ENCODE data around the gene PPFIBP2.

DNA sequence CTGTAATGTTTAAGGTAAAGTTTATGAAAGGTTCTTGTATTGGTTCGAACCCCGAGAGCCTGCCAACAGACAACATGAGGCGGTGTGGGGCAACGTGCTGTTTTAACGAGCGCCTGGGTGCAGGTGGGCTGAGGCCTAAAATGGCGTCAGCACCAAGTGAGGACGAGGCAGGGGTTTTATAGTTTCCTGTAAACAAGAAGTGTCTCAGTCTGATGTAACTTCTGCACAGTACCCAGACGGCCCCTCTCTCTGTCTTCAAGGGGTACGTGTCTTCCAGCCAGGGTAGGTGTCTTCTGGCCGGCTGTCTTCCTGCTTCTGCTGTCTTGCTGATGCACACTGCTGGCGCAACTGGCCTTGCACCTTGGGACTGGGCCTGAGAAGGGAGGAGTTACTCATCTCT lies 2.7 kb downstream of the PPFIBP2 start:
- no peak for TF ChIP-seq POLR2A (IDR thresholded peaks at IDR 0.05; ENCODE audit: low read depth, low read length)
- no peak for TF ChIP-seq BHLHE40 (IDR thresholded peaks at IDR 0.05; ENCODE audit: borderline replicate concordance in 1 of 2, low read depth in 2 of 2, low read length in 1 of 2)
- TF ChIP-seq MYC (IDR thresholded peaks at IDR 0.05; ENCODE audit: insufficient read depth, insufficient read length, insufficient replicate concordance, low read length, severe bottlenecking), result no peak
- no peak for TF ChIP-seq ELK1 (IDR thresholded peaks at IDR 0.05; ENCODE audit: low read depth, low read length)
- TF ChIP-seq EP300 (IDR thresholded peaks at IDR 0.05; ENCODE audit: borderline replicate concordance in 1 of 2, control insufficient read depth in 1 of 2, low read depth in 2 of 2, low read length in 2 of 2), result no peak
- no peak for TF ChIP-seq JUND (IDR thresholded peaks at IDR 0.05; ENCODE audit: low read depth, low read length)
- TF ChIP-seq FOXM1 (IDR thresholded peaks at IDR 0.05; ENCODE audit: low read depth, low read length), result no peak
- TF ChIP-seq RFX5 (IDR thresholded peaks at IDR 0.05; ENCODE audit: low read depth, low read length), result no peak
- TF ChIP-seq SKIL (IDR thresholded peaks at IDR 0.05; ENCODE audit: low read depth, poor library complexity, severe bottlenecking), result no peak
- TF ChIP-seq, protein P1, sequence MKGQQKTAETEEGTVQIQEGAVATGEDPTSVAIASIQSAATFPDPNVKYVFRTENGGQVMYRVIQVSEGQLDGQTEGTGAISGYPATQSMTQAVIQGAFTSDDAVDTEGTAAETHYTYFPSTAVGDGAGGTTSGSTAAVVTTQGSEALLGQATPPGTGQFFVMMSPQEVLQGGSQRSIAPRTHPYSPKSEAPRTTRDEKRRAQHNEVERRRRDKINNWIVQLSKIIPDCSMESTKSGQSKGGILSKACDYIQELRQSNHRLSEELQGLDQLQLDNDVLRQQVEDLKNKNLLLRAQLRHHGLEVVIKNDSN (IDR thresholded peaks at IDR 0.05; ENCODE audit: borderline replicate concordance, extremely low read length, insufficient read depth, low read depth, low read length), result no peak
- TF ChIP-seq NR2C2 (IDR thresholded peaks at IDR 0.05; ENCODE audit: borderline replicate concordance, control insufficient read depth, insufficient read length, low read depth), result no peak
- no peak for TF ChIP-seq CHD2 (IDR thresholded peaks at IDR 0.05; ENCODE audit: borderline replicate concordance, low read depth, low read length)

Measured in GM12878 (cell line).